ENCODE results near the gene UBAC1. TPM values are rescaled to one million over a fixed set of nuclear protein-coding genes. Genes with fewer than 3 reads are reported as not detected.
"Not testable (repeated sequence)": the region's sequence is repeated elsewhere in the genome, so short reads cannot be mapped to it uniquely, and the experiment has no call there.

UBAC1 gene
- total RNA-seq, 1 donor from 2014 or later = 36.1 TPM

DNA sequence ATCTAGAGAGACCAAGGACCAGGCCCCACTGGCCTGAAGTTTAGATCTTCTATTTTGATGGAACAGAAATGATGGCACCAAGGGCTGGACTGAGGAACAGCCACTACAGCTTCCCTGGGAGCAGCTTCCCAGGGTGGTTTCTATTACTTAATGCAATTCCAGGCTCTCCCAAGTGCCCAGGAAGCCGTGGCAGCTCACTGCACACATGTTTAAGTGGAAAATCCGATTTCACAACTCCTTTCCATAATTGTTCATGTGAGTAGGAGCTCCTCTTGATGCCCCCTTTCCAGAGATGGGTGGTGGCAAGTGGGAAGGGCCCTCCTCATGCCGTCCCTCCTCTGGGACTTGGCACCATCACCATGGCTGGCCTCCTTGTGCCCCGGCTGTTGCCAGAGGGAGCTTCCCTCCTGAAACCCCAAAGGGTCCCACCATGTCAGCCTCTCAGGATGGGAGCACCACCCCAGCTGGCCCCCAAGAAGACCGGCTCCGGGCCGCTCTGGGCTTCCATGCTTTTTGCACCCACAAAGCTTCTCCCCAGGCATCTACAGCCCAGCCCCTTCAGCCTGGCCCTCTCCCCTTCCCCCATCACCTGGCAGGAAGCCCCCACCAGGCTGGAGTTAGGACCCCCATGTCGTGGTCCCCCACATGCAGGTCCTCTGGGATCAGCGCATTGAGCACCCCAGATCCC lies 9.1 kb upstream of the UBAC1 start:
- DNase-seq (ENCODE audit: low read depth) (no peak), FAIRE-seq (no peak)
- Histone ChIP-seq H3K36me3 (ENCODE audit: control insufficient read depth, insufficient read depth, low read length) (no peaks in the 10 kb centered on the region), H3K4me3 (ENCODE audit: low read depth, low read length) (no peak overlapping the region), H3K27me3 (ENCODE audit: control insufficient read depth, insufficient read depth, low read length) (peaks cover 4% of the 10 kb centered on the region)
- TF ChIP-seq, protein P1, sequence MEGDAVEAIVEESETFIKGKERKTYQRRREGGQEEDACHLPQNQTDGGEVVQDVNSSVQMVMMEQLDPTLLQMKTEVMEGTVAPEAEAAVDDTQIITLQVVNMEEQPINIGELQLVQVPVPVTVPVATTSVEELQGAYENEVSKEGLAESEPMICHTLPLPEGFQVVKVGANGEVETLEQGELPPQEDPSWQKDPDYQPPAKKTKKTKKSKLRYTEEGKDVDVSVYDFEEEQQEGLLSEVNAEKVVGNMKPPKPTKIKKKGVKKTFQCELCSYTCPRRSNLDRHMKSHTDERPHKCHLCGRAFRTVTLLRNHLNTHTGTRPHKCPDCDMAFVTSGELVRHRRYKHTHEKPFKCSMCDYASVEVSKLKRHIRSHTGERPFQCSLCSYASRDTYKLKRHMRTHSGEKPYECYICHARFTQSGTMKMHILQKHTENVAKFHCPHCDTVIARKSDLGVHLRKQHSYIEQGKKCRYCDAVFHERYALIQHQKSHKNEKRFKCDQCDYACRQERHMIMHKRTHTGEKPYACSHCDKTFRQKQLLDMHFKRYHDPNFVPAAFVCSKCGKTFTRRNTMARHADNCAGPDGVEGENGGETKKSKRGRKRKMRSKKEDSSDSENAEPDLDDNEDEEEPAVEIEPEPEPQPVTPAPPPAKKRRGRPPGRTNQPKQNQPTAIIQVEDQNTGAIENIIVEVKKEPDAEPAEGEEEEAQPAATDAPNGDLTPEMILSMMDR (IDR thresholded peaks at IDR 0.05; ENCODE audit: insufficient read depth, low read length, severe bottlenecking) = no peak

DNA sequence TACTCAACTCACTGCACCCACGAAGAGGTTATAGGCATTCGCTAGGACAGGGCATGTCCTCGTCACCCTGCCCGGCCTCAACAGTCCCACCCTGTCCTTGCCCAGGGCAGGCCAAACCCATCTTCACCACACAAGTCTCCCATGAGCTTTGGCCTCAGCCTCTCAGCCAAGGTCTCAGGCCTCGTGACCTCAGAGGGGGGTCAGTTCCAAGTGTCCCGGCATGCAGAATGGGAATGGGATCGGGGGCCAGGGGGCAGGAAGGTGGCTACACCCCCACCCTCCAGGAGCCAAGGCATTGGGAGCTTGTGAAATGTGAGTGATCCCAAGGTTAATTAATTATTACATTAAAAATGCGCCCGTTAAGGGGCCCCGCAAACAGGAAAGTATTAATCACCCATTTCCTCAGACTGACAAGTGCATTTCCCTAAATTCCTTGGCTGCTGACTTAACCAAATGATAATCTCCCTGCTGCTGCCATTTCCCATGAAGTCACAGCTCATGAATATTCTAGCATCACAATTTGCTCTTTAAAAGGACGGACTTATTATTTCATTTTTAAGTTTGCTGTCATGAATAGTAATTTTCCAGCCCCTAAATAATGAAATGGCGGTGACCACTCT lies 8.0 kb upstream of the UBAC1 start:
- H3K36me3 ChIP-seq (ENCODE audit: control insufficient read depth, insufficient read depth, low read length) = no peaks in the 10 kb centered on the region
- TF ChIP-seq, protein P1 (IDR thresholded peaks at IDR 0.05; ENCODE audit: insufficient read depth, low read length, severe bottlenecking) = no peak
- FAIRE-seq (no peak), DNase-seq (ENCODE audit: low read depth) (no peak)
- peaks cover 4% of the 10 kb centered on the region for H3K27me3 ChIP-seq (ENCODE audit: control insufficient read depth, insufficient read depth, low read length)
- no peak overlapping the region for H3K4me3 ChIP-seq (ENCODE audit: low read depth, low read length)

DNA sequence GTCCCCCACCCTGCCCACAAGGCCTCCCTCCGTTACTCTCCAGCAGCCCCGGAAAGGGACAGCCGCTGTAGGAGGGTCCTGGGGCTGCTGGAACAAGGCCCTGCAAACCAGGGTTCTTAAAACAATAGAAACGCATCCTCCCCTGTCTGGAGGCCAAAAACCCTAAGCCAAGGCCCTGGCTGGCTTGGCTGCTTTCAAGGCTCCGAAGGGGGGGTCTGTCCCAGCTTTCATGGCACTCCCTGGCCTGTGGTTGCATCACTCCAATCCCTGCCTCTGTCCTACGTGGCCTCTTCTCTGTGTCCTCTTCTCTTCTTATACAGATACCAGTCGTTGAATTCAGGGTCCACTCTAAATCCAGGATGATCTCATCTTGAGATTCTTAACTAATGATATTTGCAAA lies 7.4 kb upstream of the UBAC1 start:
- no peak overlapping the region for H3K4me3 ChIP-seq (ENCODE audit: low read depth, low read length)
- FAIRE-seq = no peak

DNA sequence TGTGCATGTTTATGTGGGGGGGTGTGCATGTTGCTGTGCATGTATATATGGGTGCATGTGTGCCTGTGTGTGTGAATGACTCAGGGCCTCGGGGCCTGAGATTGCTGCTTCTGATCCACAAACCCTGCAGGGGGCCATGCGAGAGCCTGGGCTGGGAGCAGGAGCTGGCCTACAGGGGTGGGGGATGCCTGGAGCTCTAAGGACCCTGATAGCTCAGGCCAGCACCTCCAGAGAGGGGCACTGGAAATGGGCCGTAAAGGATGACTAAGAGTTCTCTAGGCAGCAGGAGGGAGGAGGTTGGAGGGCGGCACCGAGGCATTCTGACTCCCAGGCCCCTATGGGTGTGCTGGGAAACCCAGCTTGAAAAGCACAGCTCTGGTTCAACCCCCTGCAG lies 6.9 kb upstream of the UBAC1 start:
- Histone ChIP-seq H3K27me3 (ENCODE audit: control insufficient read depth, insufficient read depth, low read length) (peaks cover 2% of the 10 kb centered on the region), H3K4me3 (ENCODE audit: low read depth, low read length) (no peak overlapping the region), H3K36me3 (ENCODE audit: control insufficient read depth, insufficient read depth, low read length) (no peaks in the 10 kb centered on the region)
- DNase-seq (ENCODE audit: low read depth) (no peak), FAIRE-seq (no peak)
- TF ChIP-seq, protein P1 (IDR thresholded peaks at IDR 0.05; ENCODE audit: insufficient read depth, low read length, severe bottlenecking) = no peak

More for the DNA sequence above, 7.4 kb upstream of the UBAC1 start:
- peaks cover 2% of the 10 kb centered on the region for H3K27me3 ChIP-seq (ENCODE audit: control insufficient read depth, insufficient read depth, low read length)
- H3K36me3 ChIP-seq (ENCODE audit: control insufficient read depth, insufficient read depth, low read length) = no peaks in the 10 kb centered on the region
- no peak for DNase-seq (ENCODE audit: low read depth)
- TF ChIP-seq, protein P1 (IDR thresholded peaks at IDR 0.05; ENCODE audit: insufficient read depth, low read length, severe bottlenecking) = no peak

DNA sequence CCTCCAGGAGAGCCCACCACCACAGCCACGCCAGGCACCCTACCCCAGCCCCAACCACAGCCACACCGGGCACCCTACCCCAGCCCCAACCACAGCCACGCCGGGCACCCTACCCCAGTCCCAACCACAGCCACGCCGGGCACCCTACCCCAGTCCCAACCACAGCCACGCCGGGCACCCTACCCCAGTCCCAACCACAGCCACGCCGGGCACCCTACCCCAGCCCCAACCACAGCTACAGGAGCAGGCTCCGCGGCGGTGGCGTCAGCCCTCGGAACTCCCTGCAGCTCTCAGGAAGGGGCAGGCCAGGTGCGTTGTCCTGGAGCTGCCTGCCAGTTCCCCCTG lies 5.7 kb upstream of the UBAC1 start:
- H3K4me3 ChIP-seq (ENCODE audit: low read depth, low read length); FAIRE-seq: not testable (repeated sequence)

DNA sequence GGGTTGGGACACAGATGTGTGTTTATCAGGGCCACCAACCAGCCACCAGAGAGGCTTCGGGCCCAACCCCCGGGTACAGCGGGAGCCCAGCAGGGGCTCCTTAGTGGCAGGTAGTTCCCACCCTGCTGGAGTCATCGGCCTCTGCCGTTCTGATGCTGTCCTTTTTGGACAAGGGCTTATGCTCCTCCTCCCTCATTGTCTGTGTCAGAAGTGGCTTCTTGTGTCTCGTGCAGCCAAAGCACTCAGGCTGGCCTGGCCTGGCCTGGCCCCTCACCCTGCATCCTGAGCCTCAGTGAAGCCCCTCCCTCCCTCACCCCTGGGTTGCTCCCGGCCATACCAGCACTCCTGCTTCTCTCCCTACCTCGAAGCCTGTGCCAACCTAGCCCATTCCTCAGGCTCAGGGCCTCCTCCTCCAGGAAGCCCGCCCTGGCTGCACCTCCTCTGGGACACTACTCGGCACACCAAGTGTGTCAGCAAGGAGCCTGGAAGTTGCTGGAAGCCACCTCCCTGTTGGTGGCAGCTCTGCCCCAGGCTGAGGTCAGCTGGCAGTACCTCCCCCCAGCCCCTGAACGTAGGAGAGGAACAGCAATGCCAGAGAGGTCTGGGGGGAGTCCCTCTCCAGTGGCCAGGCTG lies 4.1 kb upstream of the UBAC1 start:
- TF ChIP-seq, protein P1 (IDR thresholded peaks at IDR 0.05; ENCODE audit: insufficient read depth, low read length, severe bottlenecking) = no peak
- Histone ChIP-seq H3K36me3 (ENCODE audit: control insufficient read depth, insufficient read depth, low read length) (no peaks in the 10 kb centered on the region), H3K4me3 (ENCODE audit: low read depth, low read length) (no peak overlapping the region), H3K27me3 (ENCODE audit: control insufficient read depth, insufficient read depth, low read length) (peaks cover 2% of the 10 kb centered on the region)
- no peak for DNase-seq (ENCODE audit: low read depth)
- no peak for FAIRE-seq

More for the DNA sequence above, 5.7 kb upstream of the UBAC1 start:
- H3K36me3 ChIP-seq (ENCODE audit: control insufficient read depth, insufficient read depth, low read length); H3K27me3 ChIP-seq (ENCODE audit: control insufficient read depth, insufficient read depth, low read length); DNase-seq (ENCODE audit: low read depth): not testable (repeated sequence)
